HEK293 (cell line): ENCODE data around the gene CAPNS1.

Experiments
- CTCF ChIA-PET: fragments of 350-600 bp; formaldehyde crosslinking; extraction: SDS; loops from one replicate; lab custom pipeline; 2021; ENCODE audit warnings: antibody characterized with exemption; lab: Yijun Ruan, JAX
- POLR2A ChIA-PET: fragments of 300-600 bp; formaldehyde crosslinking; extraction: SDS; loops from one replicate; lab custom pipeline; 2020; ENCODE audit warnings: antibody characterized with exemption, inconsistent platforms; lab: Yijun Ruan, JAX
- H3K27ac ChIP-seq: fragments of 200-500 bp; sonication (Bioruptor generic); 2 replicates; pipeline ENCODE4 v1.5.1; 2014; ENCODE audit warnings: low read depth, low read length, control low read depth, inconsistent platforms; ENCODE audit errors: extremely low read depth
- H3K36me3 ChIP-seq, 2 experiments: fragments of 200-500 bp in 1 of 2; sonication (Bioruptor generic) in 1 of 2; 1 replicate in 1 of 2; 2 replicates in 1 of 2; pipeline ENCODE4 v1.5.1; 2014 to 2017; ENCODE audit warnings: inconsistent platforms in 2 of 2, low read length in 2 of 2; ENCODE audit not compliant: control insufficient read depth in 2 of 2, insufficient read depth in 1 of 2
- H3K4me1 ChIP-seq: fragments of 200-500 bp; sonication (Bioruptor generic); 2 replicates; pipeline ENCODE4 v1.5.1; 2014; ENCODE audit warnings: mild to moderate bottlenecking, low read length, inconsistent platforms; ENCODE audit not compliant: control insufficient read depth, insufficient read depth
- H3K4me3 ChIP-seq: 2 replicates; pipeline ENCODE4 v1.5.1; 2011; ENCODE audit warnings: low read depth, mild to moderate bottlenecking, control low read depth, low read length, moderate library complexity
- H3K9me3 ChIP-seq: fragments of 200-500 bp; sonication (Bioruptor generic); 2 replicates; pipeline ENCODE4 v1.5.1; 2014; ENCODE audit warnings: low read depth, low read length, inconsistent platforms; ENCODE audit not compliant: control insufficient read depth, insufficient read depth
- BCL11B ChIP-seq: fragments of 450-650 bp; formaldehyde crosslinking; IDR thresholded peaks from 2 replicates; pipeline ENCODE4 v1.5.1; 2016; ENCODE audit warnings: low read depth, missing biosample characterization, missing genetic modification characterization
- EGR2 ChIP-seq: fragments of 450-650 bp; formaldehyde crosslinking; IDR thresholded peaks from 2 replicates; pipeline ENCODE4 v1.5.1; 2016; ENCODE audit warnings: low read depth, missing biosample characterization, missing genetic modification characterization
- KLF1 ChIP-seq: fragments of 450-650 bp; formaldehyde crosslinking; IDR thresholded peaks from 2 replicates; pipeline ENCODE4 v1.5.1; 2016; ENCODE audit warnings: missing biosample characterization, missing genetic modification characterization
- SALL2 ChIP-seq: fragments of 450-650 bp; formaldehyde crosslinking; IDR thresholded peaks from 2 replicates; pipeline ENCODE4 v1.5.0; 2017; ENCODE audit warnings: missing biosample characterization, mild to moderate bottlenecking, missing genetic modification characterization, borderline replicate concordance
- ZIC2 ChIP-seq: fragments of 450-650 bp; formaldehyde crosslinking; IDR thresholded peaks from 2 replicates; pipeline ENCODE4 v1.5.1; 2016; ENCODE audit warnings: missing biosample characterization, missing genetic modification characterization
- ZNF23 ChIP-seq: fragments of 450-650 bp; formaldehyde crosslinking; IDR thresholded peaks from 2 replicates; pipeline ENCODE4 v1.5.1; 2016; ENCODE audit warnings: missing biosample characterization, missing genetic modification characterization, borderline replicate concordance
- ZNF24 ChIP-seq: fragments of 450-650 bp; formaldehyde crosslinking; IDR thresholded peaks from 2 replicates; pipeline ENCODE4 v1.5.1; 2016; ENCODE audit warnings: missing biosample characterization, missing genetic modification characterization
- ZNF324 ChIP-seq: fragments of 450-650 bp; formaldehyde crosslinking; IDR thresholded peaks from 2 replicates; pipeline ENCODE4 v1.5.1; 2016; ENCODE audit warnings: missing biosample characterization, missing genetic modification characterization
- ZNF404 ChIP-seq: fragments of 450-650 bp; formaldehyde crosslinking; IDR thresholded peaks from 2 replicates; pipeline ENCODE4 v1.5.1; 2017; ENCODE audit warnings: missing biosample characterization, missing genetic modification characterization
- ZNF518A ChIP-seq: fragments of 450-650 bp; formaldehyde crosslinking; conservative IDR thresholded peaks from 2 replicates; pipeline ENCODE4 v1.5.1; 2016; ENCODE audit warnings: low read depth, missing biosample characterization, missing genetic modification characterization
- ZNF560 ChIP-seq: fragments of 450-650 bp; formaldehyde crosslinking; IDR thresholded peaks from 2 replicates; pipeline ENCODE4 v1.5.1; 2017; ENCODE audit warnings: missing biosample characterization, missing genetic modification characterization, borderline replicate concordance
- ZNF658 ChIP-seq: fragments of 450-650 bp; formaldehyde crosslinking; IDR thresholded peaks from 2 replicates; pipeline ENCODE4; 2016; ENCODE audit warnings: missing biosample characterization, missing genetic modification characterization
- ZNF76 ChIP-seq: fragments of 450-650 bp; formaldehyde crosslinking; IDR thresholded peaks from 2 replicates; pipeline ENCODE4; 2016; ENCODE audit warnings: low read depth, missing biosample characterization, missing genetic modification characterization, borderline replicate concordance
- ZNF830 ChIP-seq: fragments of 450-650 bp; IDR thresholded peaks from 2 replicates; pipeline ENCODE4 v1.5.0; 2018; ENCODE audit warnings: missing biosample characterization, missing genetic modification characterization, low read depth, mild to moderate bottlenecking, moderate library complexity
- TF ChIP-seq, protein P1 (sequence below): fragments of 450-650 bp; formaldehyde crosslinking; IDR thresholded peaks from 2 replicates; pipeline ENCODE4 v1.5.1; 2017; ENCODE audit warnings: missing biosample characterization, missing genetic modification characterization

CAPNS1 gene

DNA sequence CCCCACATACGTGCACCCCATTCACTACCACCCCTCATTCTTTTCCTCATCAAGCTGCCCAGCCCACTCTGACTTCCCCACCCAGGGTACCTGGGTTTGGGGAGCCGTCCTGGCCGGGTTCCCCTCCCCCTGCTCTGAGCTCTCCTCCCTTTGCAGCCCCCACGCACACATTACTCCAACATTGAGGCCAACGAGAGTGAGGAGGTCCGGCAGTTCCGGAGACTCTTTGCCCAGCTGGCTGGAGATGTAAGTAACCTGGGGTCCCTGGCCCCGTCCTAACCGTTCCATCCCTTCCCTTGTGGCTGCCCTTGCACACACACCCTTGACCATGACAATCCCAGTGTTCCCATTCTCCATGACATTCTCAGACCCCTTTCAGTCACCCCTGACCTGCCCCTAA is 2.6 kb downstream of the CAPNS1 start:
- CTCF ChIA-PET = interaction anchor here (0.7 to 1.0 kb wide), 2 partner anchors 27 to 88 kb away, joined by 3 read pairs; partner anchors contain the start of gene THAP8
- H3K36me3 ChIP-seq = peaks cover 50% of the 10 kb centered on the region in 2 experiments
- H3K4me3 ChIP-seq = no peak overlapping the region
- H3K27ac ChIP-seq = no peak overlapping the region
- POLR2A ChIA-PET = interaction anchor here (1.0 kb wide), 1 partner anchor 14 kb away, joined by 7 read pairs; no protein-coding TSS in a partner anchor
- H3K4me1 ChIP-seq = peaks cover 9% of the 10 kb centered on the region
- TF ChIP-seq ZNF76 (tag by site-specific recombination) (no peak), ZNF404 (no peak), SALL2 (tag by site-specific recombination) (no peak), ZNF23 (tag by site-specific recombination) (0 out of 2 replicates have a peak, but pooled peaks have one; percentile 11)
- H3K9me3 ChIP-seq = no peaks in the 10 kb centered on the region

DNA sequence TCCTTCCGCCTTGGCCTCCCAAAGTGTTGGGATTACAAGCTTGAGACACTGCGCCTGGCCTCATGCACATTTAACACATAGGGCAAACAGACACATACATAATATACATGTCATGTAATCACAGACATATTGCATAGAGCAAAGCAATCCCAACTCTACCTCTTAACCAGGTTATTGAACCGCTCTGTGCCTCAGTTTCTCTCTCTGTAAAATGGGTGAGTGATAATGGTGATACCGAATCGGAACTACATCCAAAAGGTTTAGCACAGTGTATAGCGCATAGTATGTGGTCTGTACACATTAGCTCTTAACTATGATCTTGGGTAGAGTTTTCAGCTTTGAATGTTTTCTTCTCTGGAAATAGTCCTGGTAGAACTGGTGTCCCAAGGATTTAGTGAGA is 4.8 kb downstream of the CAPNS1 start:
- Histone ChIP-seq H3K9me3 (no peaks in the 10 kb centered on the region), H3K4me1 (peaks cover 6% of the 10 kb centered on the region), H3K4me3 (no peak overlapping the region), H3K36me3 (peaks cover 70 to 72% of the 10 kb centered on the region in 2 experiments), H3K27ac (no peak overlapping the region)
- CTCF ChIA-PET = interaction anchor here (1.5 kb wide), 1 partner anchor 17 kb away, joined by 11 read pairs; no protein-coding TSS in a partner anchor
- POLR2A ChIA-PET = interaction anchor here (0.8 kb wide), 1 partner anchor 30 kb away, joined by 7 read pairs; no protein-coding TSS in a partner anchor
- TF ChIP-seq, protein P1, sequence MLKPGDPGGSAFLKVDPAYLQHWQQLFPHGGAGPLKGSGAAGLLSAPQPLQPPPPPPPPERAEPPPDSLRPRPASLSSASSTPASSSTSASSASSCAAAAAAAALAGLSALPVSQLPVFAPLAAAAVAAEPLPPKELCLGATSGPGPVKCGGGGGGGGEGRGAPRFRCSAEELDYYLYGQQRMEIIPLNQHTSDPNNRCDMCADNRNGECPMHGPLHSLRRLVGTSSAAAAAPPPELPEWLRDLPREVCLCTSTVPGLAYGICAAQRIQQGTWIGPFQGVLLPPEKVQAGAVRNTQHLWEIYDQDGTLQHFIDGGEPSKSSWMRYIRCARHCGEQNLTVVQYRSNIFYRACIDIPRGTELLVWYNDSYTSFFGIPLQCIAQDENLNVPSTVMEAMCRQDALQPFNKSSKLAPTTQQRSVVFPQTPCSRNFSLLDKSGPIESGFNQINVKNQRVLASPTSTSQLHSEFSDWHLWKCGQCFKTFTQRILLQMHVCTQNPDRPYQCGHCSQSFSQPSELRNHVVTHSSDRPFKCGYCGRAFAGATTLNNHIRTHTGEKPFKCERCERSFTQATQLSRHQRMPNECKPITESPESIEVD (tag by site-specific recombination) = no peak
- TF ChIP-seq ZNF658 (tag by site-specific recombination) (no peak), ZNF560 (tag by site-specific recombination) (no peak), EGR2 (tag by site-specific recombination) (no peak), KLF1 (no peak), BCL11B (tag by site-specific recombination) (no peak), ZNF324 (tag by site-specific recombination) (no peak), ZNF830 (no peak), ZIC2 (no peak), ZNF518A (tag by site-specific recombination) (no peak), ZNF23 (tag by site-specific recombination) (no peak), ZNF24 (tag by site-specific recombination) (no peak)
